Measurements from ENCODE around the gene KIF16B.
"Not testable (repeated sequence)": the region's sequence is repeated elsewhere in the genome, so short reads cannot be mapped to it uniquely, and the experiment has no call there.

The KIF16B gene

GRCh38 chr20:16573001-16573965 lies at the start of gene KIF16B:
TSS of gene KIF16B (minus strand) at chr20:16573448. CDS start at chr20:16573275, 173 bp downstream.
- in situ Hi-C loops (cut with HindIII; ENCODE audit: low sequenced_read_pairs): no loop called here

GRCh38 chr20:16622501-16622900 lies 49.3 kb upstream of the KIF16B start:
- in situ Hi-C loops (cut with HindIII; ENCODE audit: low sequenced_read_pairs): no loop called here

GRCh38 chr20:16621435-16622141 lies 48.3 kb upstream of the KIF16B start:
- in situ Hi-C loops (cut with HindIII; ENCODE audit: low sequenced_read_pairs): no loop called here

GRCh38 chr20:16620961-16621360 lies 47.7 kb upstream of the KIF16B start:
- in situ Hi-C loops (cut with HindIII; ENCODE audit: low sequenced_read_pairs): no loop called here

- in situ Hi-C loops (cut with HindIII; ENCODE audit: low sequenced_read_pairs): no loop called here
Observed at GRCh38 chr20:16619953-16620352, 46.7 kb upstream of the KIF16B start.

- in situ Hi-C loops (cut with HindIII; ENCODE audit: low sequenced_read_pairs): no loop called here
Observed at GRCh38 chr20:16617056-16617455, 43.8 kb upstream of the KIF16B start.

- in situ Hi-C loops (cut with HindIII; ENCODE audit: low sequenced_read_pairs): no loop called here
Observed at GRCh38 chr20:16616317-16616716, 43.1 kb upstream of the KIF16B start.

- in situ Hi-C loops (cut with HindIII; ENCODE audit: low sequenced_read_pairs): no loop called here
Observed at GRCh38 chr20:16615199-16615598, 42.0 kb upstream of the KIF16B start.

- in situ Hi-C loops (cut with HindIII; ENCODE audit: low sequenced_read_pairs): no loop called here
Observed at GRCh38 chr20:16613954-16614353, 40.7 kb upstream of the KIF16B start.

- in situ Hi-C loops (cut with HindIII; ENCODE audit: low sequenced_read_pairs): no loop called here
Observed at GRCh38 chr20:16612706-16613105, 39.5 kb upstream of the KIF16B start.

- in situ Hi-C loops (cut with HindIII; ENCODE audit: low sequenced_read_pairs): no loop called here
Observed at GRCh38 chr20:16611817-16612216, 38.6 kb upstream of the KIF16B start.

- in situ Hi-C loops (cut with HindIII; ENCODE audit: low sequenced_read_pairs): no loop called here
Observed at GRCh38 chr20:16609066-16609465, 35.8 kb upstream of the KIF16B start.

GRCh38 chr20:16608277-16608650 lies 35.0 kb upstream of the KIF16B start:
- in situ Hi-C loops (cut with HindIII; ENCODE audit: low sequenced_read_pairs): no loop called here

GRCh38 chr20:16607364-16608276 lies 34.4 kb upstream of the KIF16B start:
- in situ Hi-C loops (cut with HindIII; ENCODE audit: low sequenced_read_pairs): no loop called here

- in situ Hi-C loops (cut with HindIII; ENCODE audit: low sequenced_read_pairs): no loop called here
Observed at GRCh38 chr20:16606468-16607070, 33.3 kb upstream of the KIF16B start.

- in situ Hi-C loops (cut with HindIII; ENCODE audit: low sequenced_read_pairs): no loop called here
Observed at GRCh38 chr20:16601047-16601446, 27.8 kb upstream of the KIF16B start.

GRCh38 chr20:16599257-16599656 lies 26.0 kb upstream of the KIF16B start:
- in situ Hi-C loops (cut with HindIII; ENCODE audit: low sequenced_read_pairs): no loop called here

- in situ Hi-C loops (cut with HindIII; ENCODE audit: low sequenced_read_pairs): no loop called here
Observed at GRCh38 chr20:16596991-16597390, 23.7 kb upstream of the KIF16B start.

GRCh38 chr20:16596404-16596803 lies 23.2 kb upstream of the KIF16B start:
- in situ Hi-C loops (cut with HindIII; ENCODE audit: low sequenced_read_pairs): not testable (repeated sequence)

- in situ Hi-C loops (cut with HindIII; ENCODE audit: low sequenced_read_pairs): no loop called here
Observed at GRCh38 chr20:16595376-16595775, 22.1 kb upstream of the KIF16B start.

Data from endothelial cell of hepatic sinusoid (primary cell).